Activated naive CD8-positive, alpha-beta T cell treated with anti-CD3 and anti-CD28 coated beads, Interleukin-2, amount 50 U/mL, for 24 hours (primary cell): ENCODE measurements around the gene RANBP10.
"Not testable (repeated sequence)": the region's sequence is repeated elsewhere in the genome, so short reads cannot be mapped to it uniquely, and the experiment has no call there.

Source experiments
- ATAC-seq: fragments of 150-1000 bp; cut with Tn5 transposase; one replicate; pipeline ENCODE4 v1.10.0; 2021
- DNase-seq: peaks from one replicate; pipeline ENCODE4 v3.0.0; 2021
- H3K27ac Mint-ChIP-seq: one replicate; pipeline ENCODE4 v1.8.0; 2021; ENCODE audit warnings: mild to moderate bottlenecking, mixed read lengths
- H3K27me3 Mint-ChIP-seq: one replicate; pipeline ENCODE4 v1.8.0; 2021; ENCODE audit warnings: mixed read lengths
- H3K36me3 Mint-ChIP-seq: one replicate; pipeline ENCODE4 v1.8.0; 2021; ENCODE audit warnings: low read depth, mixed read lengths
- H3K4me1 Mint-ChIP-seq: one replicate; pipeline ENCODE4 v1.8.0; 2021; ENCODE audit warnings: mixed read lengths
- H3K4me3 Mint-ChIP-seq: one replicate; pipeline ENCODE4 v1.8.0; 2021; ENCODE audit warnings: mild to moderate bottlenecking, moderate library complexity, mixed read lengths
- H3K9me3 Mint-ChIP-seq: one replicate; pipeline ENCODE4 v1.8.0; 2021; ENCODE audit warnings: mixed read lengths

RANBP10 gene

DNA sequence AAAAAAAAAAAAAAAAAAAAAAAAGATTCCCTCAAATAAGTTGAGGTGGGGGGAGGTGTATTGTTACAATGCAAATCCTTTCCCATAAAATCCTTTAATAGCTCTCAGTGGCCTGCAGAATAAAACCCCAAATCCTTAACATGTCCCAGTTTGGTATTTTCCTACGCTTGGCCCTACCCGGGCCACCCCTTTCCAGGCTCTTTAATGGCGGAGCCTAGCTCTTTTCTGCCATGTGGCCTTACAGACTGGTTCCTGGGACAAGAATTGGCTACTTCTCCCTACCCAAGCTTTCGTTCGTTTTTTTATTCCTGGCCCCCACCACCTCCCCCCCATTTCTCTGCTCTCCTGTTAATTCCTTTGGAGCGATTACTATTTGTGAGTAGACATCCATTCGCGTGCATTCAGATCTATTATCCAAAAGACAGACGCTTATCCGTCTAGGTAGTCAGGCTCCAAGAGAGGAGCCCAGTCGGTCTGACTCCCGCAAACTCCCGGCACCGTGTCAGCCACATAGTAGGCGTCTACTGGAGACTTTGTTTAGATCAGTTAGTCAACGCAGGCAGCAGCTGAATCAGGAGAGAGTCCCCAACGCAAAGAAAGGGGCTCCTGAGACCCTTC lies 34.9 kb upstream of the RANBP10 start:
- Mint-ChIP-seq H3K27me3 (no peaks in the 10 kb centered on the region), H3K4me1 (peaks cover 41% of the 10 kb centered on the region), H3K4me3 (peak overlapping the region; percentile 87), H3K36me3 (peaks cover 8% of the 10 kb centered on the region), H3K27ac (peak overlapping the region; percentile 97), H3K9me3 (no peaks in the 10 kb centered on the region)
- no peak for DNase-seq
- ATAC-seq = no peak

DNA sequence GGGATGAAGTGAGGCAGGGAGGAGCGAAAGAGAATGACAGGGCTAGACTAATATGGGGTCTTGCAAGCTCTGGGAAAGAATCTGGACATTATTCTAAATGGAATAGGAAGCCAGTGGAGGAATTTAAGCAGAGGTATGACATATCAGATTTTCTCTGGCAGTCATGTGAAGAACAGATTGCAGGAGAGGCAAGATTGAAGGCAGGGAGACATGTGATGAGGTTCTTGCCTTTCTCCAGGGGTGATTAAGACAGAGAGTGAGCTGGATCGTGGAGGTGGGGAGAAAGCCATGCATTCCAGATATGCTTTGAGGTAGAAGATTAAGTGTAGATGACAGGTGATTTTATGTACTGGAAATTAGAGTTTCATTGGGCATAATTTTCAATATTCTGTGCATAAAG lies 31.5 kb upstream of the RANBP10 start:
- DNase-seq = no peak
- H3K4me1 Mint-ChIP-seq = peaks cover 15% of the 10 kb centered on the region
- no peaks in the 10 kb centered on the region for H3K27me3 Mint-ChIP-seq
- no peak overlapping the region for H3K4me3 Mint-ChIP-seq
- H3K36me3 Mint-ChIP-seq = no peaks in the 10 kb centered on the region
- H3K27ac Mint-ChIP-seq = no peak overlapping the region
- no peaks in the 10 kb centered on the region for H3K9me3 Mint-ChIP-seq
- ATAC-seq = no peak

DNA sequence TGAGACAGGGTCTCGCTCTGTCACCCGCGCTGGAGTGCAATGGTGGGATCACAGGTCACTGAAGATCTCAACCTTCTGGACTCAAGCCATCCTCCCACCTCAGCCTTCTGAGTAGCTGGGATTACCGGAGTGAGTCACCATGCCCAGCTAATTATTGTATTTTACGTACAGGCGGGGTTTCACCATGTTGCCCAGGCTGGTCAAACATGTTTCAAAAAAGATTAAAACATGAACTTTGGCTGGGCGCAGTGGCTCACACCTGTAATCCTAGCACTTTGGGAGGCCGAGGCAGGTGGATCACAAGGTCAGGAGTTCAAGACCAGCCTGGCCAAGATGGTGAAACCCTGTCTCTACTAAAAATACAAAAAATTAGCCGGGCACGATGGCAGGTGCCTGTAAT lies 30.8 kb upstream of the RANBP10 start:
- not testable (repeated sequence) for H3K9me3 Mint-ChIP-seq, H3K27me3 Mint-ChIP-seq, DNase-seq, ATAC-seq, H3K36me3 Mint-ChIP-seq, H3K4me3 Mint-ChIP-seq, H3K27ac Mint-ChIP-seq
- H3K4me1 Mint-ChIP-seq = peaks cover 20% of the 10 kb centered on the region

DNA sequence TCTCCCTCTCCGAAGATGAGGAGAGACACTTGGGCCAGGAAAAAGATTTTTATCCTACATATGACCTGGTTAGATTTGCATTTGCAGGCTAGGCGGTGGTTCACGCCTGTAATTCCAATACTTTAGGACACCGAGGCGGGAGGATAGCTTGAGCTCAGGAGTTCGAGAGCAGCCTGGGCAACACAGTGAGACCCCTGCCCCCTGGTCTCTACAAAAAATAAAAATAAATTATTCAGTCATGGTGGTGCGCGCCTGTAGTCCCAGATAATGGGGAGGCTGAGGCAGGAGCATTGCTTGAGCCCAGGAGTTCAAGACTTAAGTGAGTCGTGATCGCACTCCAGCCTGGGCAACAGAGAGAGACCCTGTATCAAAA lies 27.9 kb upstream of the RANBP10 start:
- Mint-ChIP-seq H3K4me3 (peak overlapping the region; percentile 87), H3K4me1 (peaks cover 14% of the 10 kb centered on the region), H3K36me3 (no peaks in the 10 kb centered on the region), H3K27me3 (no peaks in the 10 kb centered on the region), H3K9me3 (no peaks in the 10 kb centered on the region), H3K27ac (peak overlapping the region; percentile 62)
- DNase-seq = no peak
- no peak for ATAC-seq

DNA sequence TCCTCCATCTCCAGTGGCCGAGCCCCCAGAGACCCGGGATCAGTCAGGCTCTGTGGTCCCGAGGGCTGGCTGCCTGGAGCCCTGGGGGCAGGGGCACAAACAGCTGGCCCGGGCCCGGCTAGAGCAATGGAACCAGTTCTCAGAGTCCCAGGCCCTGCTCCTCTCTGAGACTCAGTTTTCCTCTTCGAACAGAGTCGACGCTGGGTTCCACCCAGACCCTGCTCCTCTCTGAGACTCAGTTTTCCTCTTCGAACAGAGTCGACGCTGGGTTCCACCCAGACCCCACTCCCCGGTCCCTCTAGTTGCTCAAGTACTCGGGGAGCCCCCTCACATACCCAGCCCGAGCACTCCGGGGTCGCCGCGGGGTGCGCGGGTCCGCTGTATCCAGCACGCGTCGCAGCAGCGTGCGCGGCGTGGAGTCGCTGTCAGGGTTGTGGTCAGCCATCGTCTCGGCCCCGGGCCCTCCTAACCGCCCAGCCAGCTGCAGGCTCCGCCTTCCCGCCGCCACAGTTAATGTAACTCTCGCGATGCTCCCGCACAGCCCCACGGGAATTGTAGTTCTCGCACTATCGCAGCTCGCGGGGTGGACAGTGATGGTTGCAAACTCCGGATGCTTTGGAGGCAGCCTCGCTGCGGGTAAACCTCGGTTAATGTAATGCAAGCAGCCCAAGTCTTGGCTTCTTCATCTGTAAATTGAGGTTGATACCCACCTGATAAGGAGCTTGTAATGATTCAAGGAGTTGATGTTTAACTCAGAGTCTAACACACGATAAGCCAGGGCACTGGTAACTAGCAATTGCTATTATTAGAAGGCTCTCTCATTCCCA lies 27.3 kb upstream of the RANBP10 start:
- Mint-ChIP-seq H3K4me1 (peaks cover 14% of the 10 kb centered on the region), H3K27ac (peak overlapping the region; percentile 62), H3K27me3 (no peaks in the 10 kb centered on the region), H3K36me3 (peaks cover under 1% of the 10 kb centered on the region), H3K9me3 (no peaks in the 10 kb centered on the region), H3K4me3 (peak overlapping the region; percentile 87)
- DNase-seq (peak; percentile 95), ATAC-seq (peak; percentile 100)

DNA sequence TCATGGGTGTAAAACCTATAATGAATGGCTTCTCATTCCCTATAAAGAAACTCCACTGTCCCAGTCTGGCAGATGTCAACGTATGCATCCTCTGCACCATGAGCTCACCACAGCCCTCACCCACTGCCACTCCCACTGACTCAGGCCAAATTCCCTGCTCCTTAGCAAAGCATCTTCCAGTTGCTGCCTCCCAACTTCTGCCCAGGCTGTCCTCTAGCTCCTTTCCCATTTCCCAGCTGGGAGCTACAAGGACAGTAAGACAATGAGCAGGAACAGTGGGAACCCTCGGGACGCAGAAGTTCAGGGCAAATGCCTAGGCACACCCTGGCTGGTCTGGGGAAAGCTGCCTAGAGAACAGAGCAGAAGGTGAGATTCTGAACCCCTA lies 26.7 kb upstream of the RANBP10 start:
- Mint-ChIP-seq H3K4me1 (peaks cover 14% of the 10 kb centered on the region), H3K4me3 (peak overlapping the region; percentile 87), H3K27me3 (no peaks in the 10 kb centered on the region), H3K27ac (peak overlapping the region; percentile 55), H3K9me3 (no peaks in the 10 kb centered on the region), H3K36me3 (peaks cover 1% of the 10 kb centered on the region)
- DNase-seq (no peak), ATAC-seq (no peak)

DNA sequence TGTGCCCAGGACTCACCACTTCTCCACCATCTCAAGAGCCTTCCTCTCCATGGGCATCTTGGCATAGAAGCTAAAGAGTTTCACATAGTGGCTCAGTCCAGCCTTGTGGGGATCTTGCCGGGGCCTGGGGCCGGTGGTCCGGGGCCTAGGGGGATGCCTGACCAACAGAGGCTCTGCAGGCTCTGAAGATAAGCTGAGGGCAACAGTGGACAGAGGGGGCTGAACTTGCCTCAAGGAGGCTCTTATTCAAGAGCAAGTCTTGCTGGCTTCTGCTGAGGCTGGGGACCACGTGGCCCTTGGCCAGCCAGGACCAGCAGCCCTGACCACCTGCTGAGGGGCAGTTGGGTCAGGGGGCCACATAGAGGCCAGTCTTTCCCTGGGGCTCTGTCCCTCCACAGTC lies 22.3 kb upstream of the RANBP10 start:
- peaks cover 1% of the 10 kb centered on the region for H3K36me3 Mint-ChIP-seq
- peaks cover 9% of the 10 kb centered on the region for H3K4me1 Mint-ChIP-seq
- no peak for ATAC-seq
- DNase-seq = no peak
- no peak overlapping the region for H3K27ac Mint-ChIP-seq
- H3K27me3 Mint-ChIP-seq = no peaks in the 10 kb centered on the region
- H3K4me3 Mint-ChIP-seq = no peak overlapping the region
- no peaks in the 10 kb centered on the region for H3K9me3 Mint-ChIP-seq

DNA sequence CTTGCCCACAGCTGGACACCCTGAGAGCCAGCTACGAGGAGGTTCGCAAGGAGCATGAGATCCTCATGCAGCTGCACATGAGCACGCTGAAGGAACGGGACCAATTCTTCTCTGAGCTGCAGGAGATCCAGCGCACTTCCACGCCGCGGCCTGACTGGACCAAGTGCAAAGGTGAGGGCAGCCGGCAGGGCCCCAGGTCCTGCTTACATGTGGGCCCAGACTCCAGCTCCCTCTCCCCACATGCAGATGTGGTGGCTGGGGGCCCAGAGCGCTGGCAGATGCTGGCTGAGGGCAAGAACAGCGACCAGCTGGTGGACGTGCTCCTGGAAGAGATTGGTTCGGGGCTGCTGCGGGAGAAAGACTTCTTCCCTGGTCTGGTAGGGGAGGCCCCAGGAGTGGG lies 19.5 kb upstream of the RANBP10 start:
- H3K9me3 Mint-ChIP-seq = no peaks in the 10 kb centered on the region
- H3K27ac Mint-ChIP-seq = no peak overlapping the region
- H3K36me3 Mint-ChIP-seq = peaks cover 1% of the 10 kb centered on the region
- no peaks in the 10 kb centered on the region for H3K4me1 Mint-ChIP-seq
- no peak for DNase-seq
- ATAC-seq = no peak
- H3K4me3 Mint-ChIP-seq = no peak overlapping the region
- H3K27me3 Mint-ChIP-seq = no peaks in the 10 kb centered on the region

DNA sequence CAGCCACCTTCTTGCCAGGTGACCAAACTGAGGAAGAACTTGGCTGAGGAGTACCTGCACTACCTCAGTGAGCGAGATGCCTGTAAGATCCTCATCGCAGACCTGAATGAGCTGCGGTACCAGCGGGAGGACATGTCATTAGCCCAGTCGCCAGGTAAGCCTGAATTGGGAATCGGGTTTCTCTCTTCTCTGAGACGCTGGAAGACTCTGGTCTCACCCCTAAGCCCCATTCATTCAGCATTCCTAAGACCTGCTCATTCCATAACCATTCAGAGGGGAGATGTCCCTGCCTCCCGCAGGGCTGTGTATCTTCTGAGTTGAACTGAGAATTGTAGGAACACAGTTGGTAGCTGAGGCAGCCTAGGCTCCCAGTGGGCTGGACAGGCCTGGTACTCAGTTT lies 18.8 kb upstream of the RANBP10 start:
- no peaks in the 10 kb centered on the region for H3K4me1 Mint-ChIP-seq
- H3K27ac Mint-ChIP-seq = no peak overlapping the region
- DNase-seq (no peak), ATAC-seq (no peak)
- no peak overlapping the region for H3K4me3 Mint-ChIP-seq
- peaks cover 1% of the 10 kb centered on the region for H3K36me3 Mint-ChIP-seq
- no peaks in the 10 kb centered on the region for H3K9me3 Mint-ChIP-seq
- no peaks in the 10 kb centered on the region for H3K27me3 Mint-ChIP-seq

DNA sequence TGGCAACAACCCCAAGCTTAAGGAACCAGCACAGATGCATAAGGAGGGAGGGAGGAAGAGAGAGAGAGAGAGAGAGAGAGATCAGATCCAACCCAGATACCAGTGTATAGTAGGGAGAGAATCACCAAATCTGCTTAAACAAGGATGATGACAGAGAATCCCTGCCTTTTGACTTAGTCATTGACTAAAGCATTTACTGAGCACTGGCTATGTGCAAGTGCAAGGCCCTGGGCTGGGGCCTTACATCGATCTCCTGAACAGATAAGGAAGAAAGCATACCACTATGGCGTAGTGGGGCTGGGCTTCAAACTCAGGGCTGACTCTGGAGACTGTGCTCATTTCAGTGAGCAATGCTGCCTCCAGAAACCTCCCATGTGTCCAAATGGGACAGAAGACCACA lies 16.2 kb upstream of the RANBP10 start:
- Mint-ChIP-seq H3K4me3 (no peak overlapping the region), H3K9me3 (no peaks in the 10 kb centered on the region), H3K27ac (no peak overlapping the region), H3K27me3 (no peaks in the 10 kb centered on the region), H3K36me3 (no peaks in the 10 kb centered on the region), H3K4me1 (no peaks in the 10 kb centered on the region)
- ATAC-seq = no peak
- DNase-seq = no peak

DNA sequence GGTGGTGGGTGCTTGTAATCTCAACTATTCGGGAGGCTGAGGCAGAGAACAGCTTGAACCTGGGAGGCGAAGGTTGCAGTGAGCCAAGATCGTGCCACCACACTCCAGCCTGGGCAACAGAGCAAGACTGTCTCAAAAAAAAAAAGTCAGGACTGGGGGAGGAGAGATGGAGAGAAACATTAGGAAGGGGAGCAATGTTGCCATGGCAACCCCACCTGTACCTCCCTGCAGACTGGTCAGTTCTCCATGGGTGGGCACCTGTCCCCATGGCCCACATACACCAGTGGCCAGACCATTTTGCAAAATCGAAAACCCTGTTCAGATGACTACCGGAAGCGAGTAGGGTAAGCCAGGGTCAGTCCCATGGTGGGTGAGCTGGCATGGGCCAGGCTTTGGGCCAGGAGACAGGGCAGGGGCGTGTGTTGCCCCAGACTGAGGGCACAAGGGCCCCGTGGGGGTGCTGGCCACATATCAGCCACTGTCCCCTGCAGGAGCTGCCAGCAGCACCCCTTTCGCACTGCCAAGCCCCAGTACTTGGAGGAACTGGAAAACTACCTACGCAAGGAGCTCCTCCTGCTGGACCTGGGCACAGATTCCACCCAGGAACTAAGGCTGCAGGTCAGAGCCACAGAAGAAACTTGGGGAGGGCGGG lies 14.4 kb upstream of the RANBP10 start:
- H3K4me1 Mint-ChIP-seq = peaks cover 2% of the 10 kb centered on the region
- H3K9me3 Mint-ChIP-seq = no peaks in the 10 kb centered on the region
- no peak overlapping the region for H3K4me3 Mint-ChIP-seq
- DNase-seq (no peak), ATAC-seq (no peak)
- H3K36me3 Mint-ChIP-seq = no peaks in the 10 kb centered on the region
- no peaks in the 10 kb centered on the region for H3K27me3 Mint-ChIP-seq
- no peak overlapping the region for H3K27ac Mint-ChIP-seq

DNA sequence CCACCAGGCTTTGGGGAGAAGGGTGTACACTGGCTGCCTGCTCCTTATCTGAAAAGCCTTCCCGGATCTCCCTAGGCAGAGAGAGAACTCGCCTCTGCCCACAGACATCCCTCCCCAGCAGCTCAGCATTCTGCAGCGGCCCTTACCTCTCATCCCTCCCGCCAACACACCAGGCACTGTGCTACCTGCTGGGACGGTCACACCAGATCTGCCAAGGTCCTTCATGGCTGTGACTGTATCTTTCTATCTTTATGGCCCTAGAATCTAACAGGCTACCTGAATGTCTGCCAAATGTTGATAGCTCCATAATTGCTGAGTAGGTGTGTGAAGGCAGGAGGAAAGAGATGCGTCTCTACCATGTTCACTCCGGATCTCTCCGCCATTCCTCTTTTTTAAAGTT lies 8.2 kb upstream of the RANBP10 start:
- Mint-ChIP-seq H3K4me1 (peaks cover 2% of the 10 kb centered on the region), H3K9me3 (no peaks in the 10 kb centered on the region), H3K27me3 (no peaks in the 10 kb centered on the region), H3K4me3 (no peak overlapping the region), H3K27ac (no peak overlapping the region), H3K36me3 (no peaks in the 10 kb centered on the region)
- ATAC-seq = no peak
- no peak for DNase-seq

DNA sequence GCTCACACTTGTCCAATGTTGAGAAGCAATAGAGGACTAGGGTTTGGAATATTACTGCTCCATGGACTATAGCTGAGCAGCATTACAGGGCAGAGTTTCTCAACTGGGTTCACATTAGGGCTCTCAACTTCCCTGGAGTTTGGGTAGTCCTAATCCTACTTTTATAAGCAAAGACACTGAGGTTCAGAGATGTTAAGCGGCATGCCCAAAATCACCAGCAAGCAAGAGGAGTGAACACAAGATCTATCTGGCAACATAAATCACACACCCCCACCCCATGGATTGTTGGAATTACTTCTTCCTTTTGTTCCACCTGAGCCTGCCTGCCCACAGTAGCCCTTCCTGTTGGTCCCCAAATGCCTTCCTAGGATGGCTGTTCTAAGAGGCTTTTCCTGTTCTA lies 5.5 kb upstream of the RANBP10 start:
- Mint-ChIP-seq H3K4me3 (no peak overlapping the region), H3K27me3 (no peaks in the 10 kb centered on the region), H3K36me3 (no peaks in the 10 kb centered on the region), H3K27ac (no peak overlapping the region), H3K9me3 (no peaks in the 10 kb centered on the region), H3K4me1 (peaks cover 8% of the 10 kb centered on the region)
- no peak for ATAC-seq
- no peak for DNase-seq

DNA sequence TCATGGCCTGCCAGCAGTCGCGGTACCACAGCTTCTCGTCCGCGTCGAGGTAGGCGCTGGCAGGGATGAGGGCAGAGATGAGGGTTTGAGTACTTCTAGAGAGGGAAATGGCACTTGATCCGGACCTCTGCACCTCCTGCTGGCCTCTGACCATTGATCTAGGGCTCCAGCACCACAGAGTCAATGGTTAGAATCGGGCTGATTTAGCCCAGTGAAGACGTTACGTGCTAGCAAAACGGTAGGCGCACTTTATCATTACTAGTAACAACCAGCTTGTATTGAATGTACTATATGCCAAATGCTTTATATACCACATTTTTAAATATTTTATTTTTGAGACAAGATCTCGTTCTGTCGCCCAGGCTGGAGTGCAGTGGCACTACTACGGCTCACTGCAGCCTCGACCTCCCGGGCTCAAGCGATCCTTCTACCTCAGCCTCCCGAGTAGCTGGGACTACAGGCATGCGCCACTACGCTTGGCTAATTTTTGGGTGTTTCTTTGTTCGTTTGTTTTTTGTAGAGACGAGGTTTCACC lies 855 bp upstream of the RANBP10 start:
- no peak for DNase-seq
- Mint-ChIP-seq H3K4me1 (peaks cover 37% of the 10 kb centered on the region), H3K36me3 (peaks cover 24% of the 10 kb centered on the region), H3K27me3 (no peaks in the 10 kb centered on the region), H3K4me3 (peak overlapping the region; percentile 95), H3K9me3 (no peaks in the 10 kb centered on the region), H3K27ac (peak overlapping the region; percentile 49)
- no peak for ATAC-seq
